Activated CD4-positive, alpha-beta T cell treated with anti-CD3 and anti-CD28 coated beads for 1 hour (primary cell): ENCODE data around the gene FOXP1.
"Not testable (repeated sequence)": the region's sequence is repeated elsewhere in the genome, so short reads cannot be mapped to it uniquely, and the experiment has no call there.

Experiments used
- DNase-seq: peaks from one replicate; pipeline ENCODE4 v3.0.0-alpha.2; 2020

Gene FOXP1

DNA sequence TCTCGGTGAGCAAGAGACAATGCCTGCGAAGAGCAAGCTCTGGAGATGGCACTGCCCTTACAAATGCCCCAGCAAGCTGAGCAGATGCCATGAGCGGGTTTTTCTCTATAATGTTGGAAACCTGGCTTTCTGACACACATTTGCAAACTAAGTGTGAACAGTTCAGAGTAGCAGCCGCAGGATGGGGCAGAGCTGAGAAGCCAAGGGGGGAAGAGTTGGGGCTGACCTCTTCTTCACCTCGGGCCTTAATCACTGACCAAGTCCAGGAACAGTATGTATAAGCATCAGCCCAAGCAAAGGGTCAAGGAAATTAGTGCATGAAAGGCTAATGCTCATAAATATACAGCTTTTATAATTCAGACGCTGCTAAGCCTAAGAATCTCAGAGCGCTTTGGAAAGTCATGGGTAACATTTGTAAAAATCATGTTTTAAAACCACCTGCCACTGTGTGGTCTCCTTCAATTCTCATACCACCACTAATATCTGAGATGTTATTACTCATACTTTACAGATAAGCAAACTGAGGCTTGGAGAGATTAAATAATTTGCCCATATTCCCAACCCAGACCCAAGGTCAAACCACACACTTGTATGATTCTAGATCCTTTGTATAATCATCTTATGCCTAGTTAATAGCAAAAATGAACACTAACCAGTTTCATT is 603.4 kb downstream of the FOXP1 start:
- no peak for DNase-seq

DNA sequence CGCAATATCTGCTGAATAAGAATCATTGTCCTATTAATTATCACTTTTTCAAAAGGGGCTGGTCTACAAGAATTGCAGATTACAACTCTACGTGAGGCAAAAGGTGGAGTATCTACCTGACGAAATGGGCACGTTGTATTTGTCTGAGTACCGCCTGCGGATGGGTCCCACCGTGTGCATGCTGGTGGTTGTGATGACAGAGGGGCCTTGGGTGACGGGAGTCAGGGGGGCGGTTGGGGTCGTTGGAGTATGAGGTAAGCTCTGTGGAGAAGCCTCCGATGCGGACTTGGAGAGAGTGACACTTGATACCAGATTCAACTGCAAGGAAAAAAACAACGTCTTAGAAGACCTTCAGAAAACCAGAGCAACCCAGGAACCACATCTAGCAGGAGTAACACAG is 605.8 kb downstream of the FOXP1 start:
- DNase-seq, result no peak

DNA sequence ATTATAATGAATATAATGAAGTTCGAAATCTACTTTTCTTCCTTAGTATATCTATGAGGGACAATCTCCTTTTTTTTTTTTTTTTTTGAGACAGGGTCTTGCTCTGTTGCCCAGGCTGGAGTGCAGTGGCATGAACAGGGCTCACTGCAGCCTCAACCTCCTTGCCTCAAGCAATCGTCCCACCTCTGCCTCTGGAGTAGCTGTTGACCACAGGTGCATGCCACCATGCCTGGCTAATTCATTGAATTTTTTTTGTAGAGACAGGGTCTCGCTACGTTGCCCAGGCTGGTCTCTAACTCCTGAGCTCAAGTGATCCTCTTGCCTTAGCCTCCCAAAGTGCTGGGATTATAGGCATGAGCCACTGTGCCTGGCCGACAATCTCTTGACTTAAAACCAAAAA is 607.5 kb downstream of the FOXP1 start:
- not testable (repeated sequence) for DNase-seq

DNA sequence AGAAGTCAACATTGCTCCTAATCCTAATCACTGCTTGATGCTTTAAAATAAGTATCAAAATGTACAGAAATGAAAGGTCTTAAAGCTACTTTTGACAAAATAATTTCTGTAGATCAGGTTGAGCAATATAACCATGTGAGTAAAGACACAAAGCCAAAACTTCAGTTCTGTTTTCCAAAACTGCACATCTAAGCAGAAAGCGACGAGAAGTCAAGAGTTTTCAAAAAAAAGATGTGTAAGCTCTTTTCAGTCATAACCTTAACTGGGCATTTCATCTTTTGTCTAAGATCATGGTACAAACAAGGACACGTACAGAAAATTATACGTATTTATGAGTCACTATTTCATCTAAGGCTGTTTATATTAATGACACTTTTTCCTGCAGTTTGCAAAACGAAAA is 608.8 kb downstream of the FOXP1 start:
- no peak for DNase-seq

DNA sequence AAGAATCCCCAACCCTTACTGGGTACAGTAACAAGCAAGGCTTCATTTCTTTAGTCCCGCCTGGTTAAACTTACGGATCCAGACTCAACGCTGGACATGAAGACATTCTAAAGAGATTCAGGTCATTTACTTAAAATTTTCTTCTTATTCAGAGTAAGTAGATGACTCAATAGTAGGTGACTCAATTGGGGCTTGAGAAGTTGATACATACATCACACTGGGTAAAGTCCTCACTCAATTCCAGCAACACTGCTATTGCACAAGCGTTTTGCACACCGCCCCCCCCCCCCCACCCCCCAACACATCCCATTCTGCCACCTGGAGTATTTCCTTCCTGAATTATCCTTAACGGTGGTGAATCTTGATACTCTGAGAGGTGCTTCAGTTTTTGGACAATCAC is 610.0 kb downstream of the FOXP1 start:
- DNase-seq, result no peak

DNA sequence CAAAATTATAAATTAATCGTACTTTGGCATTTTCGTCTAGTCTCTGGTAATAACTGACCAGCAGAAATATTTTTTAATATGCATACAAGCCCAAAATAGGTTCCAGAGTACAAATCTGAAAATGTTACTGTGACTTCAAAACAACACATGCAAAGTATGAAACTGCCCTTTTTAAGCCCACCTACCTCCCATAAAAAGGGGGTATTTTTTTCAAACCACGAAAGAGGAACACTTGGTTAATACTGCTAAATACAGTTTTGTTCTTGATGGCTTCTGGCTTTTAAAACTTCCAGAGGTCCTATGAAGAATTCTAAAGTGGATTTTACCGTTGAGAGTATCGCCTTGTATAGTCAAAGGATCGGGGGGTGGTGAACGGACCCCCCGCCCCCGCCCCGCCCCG is 610.7 kb downstream of the FOXP1 start:
- DNase-seq, result no peak

DNA sequence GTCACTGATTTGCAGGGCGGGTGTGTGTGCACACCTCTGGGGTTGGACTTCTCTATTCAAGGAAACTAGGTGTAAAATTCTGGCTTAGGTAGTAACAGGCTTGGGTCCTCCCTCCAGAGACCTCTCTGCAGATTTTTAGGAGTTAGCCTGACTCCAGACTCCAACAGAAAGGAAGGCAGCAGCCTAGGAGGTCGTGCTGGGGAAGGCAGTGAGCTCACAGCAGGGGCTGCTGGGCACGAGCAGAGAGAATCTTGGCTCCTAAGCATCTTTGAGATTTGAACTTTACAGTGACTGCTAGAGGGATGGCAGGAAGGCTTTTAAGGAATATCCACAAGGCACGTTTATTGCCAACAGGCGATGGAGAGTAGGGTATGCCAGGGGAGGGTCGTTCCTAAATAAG is 612.6 kb downstream of the FOXP1 start:
- no peak for DNase-seq

DNA sequence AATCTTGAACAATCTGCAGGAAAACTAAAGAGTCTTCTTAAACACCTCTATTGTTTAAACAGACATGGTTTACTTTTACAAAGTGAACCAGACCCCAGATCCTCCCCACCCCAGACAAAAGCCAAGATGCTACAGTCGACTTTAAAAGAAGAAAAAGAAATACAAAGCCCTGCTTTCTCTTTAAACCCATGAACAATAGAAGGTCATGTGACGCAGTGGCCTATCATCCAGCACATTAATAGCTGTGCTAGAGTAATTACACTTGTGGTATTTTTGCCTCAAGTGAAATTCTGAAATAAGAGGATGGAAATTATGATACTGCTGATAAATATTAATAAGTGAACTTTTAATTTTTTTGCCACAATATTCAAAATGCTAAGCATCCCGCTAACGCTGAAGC is 613.4 kb downstream of the FOXP1 start:
- no peak for DNase-seq

DNA sequence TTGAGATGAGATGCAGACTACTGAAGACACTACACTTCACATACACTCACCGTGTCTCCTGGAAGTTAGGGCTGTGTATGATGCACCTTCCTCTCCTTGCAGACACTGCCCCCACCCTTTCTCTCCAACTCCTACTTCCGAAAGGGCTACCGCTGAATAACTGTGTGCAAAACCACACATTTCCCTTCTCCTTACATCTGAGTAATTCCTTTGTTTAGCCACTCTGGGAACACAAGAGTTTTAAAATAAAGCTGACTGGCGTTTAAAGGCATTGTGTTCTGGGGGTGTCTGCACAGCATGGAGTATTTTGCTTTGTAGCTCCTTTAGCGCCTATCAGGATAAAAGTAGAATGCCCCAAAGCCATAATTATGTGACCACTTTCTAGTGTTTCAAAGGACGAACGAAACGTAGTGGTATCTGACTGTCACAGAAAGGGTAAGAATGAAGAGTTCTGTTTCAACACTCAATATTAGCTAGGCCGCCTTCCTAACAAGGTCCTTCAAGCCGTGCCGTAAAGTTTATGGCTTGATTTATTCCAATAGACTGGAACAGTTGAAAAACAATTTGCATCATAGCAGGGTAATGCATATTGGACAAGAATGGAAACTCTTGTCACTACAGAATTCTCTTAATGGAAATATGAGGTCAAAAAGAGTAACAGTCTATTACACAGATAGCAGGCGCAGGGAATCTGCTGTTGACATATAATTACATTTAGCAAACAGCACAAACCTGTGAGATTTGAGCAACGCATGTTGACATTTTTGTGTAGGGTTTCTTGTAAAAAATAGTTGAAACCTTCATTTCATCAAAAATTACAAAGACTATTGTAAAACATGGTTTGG is 619.9 kb downstream of the FOXP1 start:
- no peak for DNase-seq

DNA sequence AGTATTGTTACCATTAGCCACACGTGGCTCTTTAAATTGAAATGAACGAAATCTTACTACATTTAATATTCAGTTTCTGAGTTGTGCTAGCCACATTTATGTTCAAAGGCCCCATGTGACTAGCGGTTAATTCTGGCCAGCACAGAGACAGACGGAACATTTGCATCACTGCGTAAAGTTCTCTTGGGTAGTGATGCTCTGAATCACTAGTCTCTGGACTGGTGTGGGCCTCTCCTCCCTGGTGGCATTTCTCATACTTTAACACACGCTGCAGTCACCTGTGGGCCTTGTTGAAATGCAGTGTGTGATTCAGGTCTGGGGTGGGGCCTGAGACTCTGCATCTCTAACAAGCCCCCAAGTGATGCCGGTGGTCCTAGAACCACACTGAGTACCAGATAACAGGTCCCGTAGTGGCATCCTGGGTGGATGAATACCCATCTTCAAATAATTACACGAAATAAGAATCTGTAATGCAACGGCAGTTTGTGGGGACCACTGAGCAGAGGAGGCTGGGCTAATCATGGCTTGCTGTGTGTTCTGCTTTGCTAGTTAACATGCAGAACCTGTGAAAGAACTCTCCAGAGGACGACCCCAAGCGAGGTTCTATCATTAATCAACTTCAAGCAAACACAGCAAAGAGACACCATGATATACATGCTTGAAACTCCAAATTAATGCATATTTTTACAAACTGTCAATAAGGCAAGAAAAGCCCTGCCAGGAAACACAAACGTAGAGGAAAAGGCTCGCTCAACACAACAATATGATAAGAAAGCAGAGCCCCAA is 623.8 kb downstream of the FOXP1 start:
- no peak for DNase-seq

DNA sequence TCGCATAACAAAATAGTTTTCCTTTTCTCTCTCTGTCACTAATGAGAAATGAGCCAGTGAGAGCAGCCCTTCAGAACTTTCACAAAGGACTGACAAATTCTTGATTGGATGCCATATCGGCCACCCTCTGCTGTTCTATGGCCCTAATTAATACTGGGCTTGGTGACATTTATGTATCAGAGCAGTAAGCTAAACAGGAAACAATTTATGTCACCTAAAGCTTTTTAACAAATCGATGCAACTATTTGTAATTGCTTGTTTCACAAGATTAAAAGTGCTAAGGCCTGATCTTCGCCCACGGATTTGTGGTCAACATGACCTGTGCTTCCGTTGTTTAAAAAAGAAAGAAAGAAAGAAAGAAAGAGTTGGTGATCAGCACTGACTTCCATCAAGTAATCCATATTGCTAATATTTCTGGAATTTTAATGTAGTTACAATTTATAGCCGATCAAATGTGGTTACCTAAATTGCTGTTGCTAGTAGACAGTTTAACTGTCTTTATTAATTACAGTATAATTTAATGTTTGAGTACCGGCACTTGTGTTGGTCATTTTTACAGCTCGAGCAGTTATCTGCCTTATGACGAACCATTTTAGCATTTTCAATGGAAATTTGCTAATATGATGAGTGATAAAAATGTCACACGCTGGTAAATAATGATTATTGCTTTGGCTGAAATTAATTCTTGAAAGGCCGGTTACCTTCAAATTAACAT is 631.3 kb downstream of the FOXP1 start:
- no peak for DNase-seq

DNA sequence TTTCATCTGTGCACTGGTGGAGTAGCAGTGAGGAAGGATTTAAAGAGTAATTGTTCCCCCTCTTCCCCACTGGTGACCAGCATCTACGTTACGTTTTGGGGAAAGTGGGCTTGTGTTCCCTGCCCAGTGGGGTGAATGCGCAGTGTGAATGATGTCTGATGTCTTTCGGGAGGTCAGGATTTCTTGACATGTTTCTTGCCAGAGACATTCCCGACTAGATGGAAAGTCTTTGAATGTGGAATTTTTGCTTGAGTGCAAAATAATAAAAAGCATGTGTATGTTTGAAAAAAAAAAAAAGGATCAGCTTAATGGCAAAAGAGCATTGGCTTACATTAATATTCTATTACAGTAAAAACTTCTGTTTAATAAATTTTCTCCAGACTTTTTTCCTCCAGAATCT is 632.2 kb downstream of the FOXP1 start:
- no peak for DNase-seq

DNA sequence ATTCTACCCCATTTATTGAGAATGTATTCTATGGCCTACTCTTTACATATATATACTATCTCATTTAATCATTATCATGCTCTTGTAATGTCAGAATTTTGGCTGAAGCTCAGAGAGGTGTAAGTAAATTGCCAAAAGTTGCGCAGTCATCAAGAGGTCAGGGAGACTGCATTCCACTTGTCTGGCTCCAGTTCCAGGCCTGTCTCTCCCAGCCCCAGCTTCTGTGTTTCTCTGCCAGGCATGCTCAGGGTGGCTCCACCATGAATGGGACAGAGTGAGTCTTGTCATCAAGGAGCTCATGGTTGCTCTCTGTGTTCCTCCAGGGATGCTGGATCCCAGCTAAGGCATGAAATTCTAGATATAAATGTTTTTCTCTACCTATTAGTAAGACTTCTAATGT is 635.9 kb downstream of the FOXP1 start:
- DNase-seq, result no peak

DNA sequence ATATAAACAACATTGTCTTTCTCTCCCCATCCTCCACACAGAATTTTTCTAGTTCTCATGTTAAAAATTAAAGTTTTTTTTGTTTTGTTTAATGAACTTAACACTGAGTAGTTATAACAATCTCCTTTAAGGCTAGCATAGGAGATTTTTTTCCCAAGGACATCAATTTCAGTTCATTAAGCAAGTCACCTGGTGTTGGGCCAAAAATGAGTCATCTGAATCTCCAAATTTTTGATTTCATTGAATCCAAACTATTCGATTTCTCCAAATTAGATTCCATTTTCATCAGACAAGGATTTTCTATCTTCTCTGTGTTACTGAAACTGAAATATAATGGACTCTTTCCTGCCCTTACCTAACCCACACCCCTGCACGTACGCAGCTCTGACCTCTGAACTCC is 639.6 kb downstream of the FOXP1 start:
- no peak for DNase-seq

DNA sequence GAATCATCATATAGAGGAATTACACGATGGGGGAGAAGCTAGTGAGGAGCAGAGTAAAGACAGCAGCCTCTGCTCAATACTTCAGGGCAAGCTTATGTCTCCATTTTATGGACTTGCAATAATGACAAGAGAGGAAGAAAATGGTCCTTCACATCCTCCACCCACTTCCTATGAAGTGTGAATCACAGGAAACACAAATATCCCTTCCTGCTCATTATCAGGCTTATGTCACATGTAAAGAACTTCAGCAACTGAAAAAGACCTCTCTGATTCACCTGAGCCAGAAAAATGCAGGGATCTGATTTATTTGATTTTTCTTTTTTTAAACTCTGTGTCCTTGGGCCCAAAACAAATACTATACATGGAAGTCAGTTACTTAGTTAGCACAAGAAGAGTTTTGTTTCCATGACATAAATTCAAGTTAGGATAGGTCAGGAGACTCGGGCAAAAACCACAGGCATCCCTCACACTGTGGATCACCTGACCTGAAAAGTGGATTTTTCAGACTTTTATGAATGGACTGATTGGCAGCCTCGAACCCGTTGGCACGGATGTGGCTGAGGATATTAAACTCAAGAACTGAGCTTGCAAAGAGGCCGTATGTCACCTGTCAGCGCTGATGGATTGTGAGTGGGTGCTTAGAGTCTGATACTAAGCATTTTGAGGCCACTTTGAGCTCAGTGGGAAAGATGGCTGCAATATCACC is 650.3 kb downstream of the FOXP1 start:
- no peak for DNase-seq

DNA sequence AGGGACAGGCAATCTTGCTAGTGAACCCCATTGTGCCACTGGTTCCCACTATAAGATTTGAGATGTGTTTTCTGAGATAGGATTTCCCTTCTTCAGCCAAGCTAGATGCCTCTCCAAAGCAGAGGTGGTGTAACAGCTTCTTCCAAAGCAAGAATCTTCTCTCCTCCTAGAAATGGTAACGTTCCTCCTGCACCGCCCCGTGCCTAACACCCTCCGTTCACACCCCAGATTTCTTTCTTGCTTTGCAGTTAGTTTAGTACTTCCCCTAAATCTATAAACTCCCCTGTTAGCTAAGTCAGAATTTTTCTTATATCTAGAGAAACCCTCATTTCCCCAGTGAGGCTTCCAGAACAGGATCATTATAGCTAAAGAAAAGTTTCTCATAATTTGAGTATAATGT is 653.5 kb downstream of the FOXP1 start:
- DNase-seq, result no peak

DNA sequence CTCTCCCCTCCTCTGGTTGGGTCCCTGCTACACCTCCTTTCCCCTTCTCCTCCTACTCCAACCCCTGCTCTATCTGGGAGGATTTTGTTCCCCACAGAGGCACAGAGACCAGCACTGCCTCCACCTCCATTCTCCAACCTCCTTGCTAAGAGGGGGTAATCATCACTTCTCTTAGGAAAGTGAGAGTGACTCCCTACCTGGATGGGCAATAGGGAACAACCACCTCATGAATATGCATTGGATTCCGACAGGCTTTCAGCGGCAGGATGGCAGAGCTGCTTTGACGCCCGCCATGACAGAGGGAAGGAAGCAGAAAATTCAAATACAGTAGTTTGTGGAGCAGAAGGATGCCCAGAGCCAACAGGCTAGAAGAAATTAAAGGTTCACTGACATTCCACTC is 656.3 kb downstream of the FOXP1 start:
- no peak for DNase-seq

DNA sequence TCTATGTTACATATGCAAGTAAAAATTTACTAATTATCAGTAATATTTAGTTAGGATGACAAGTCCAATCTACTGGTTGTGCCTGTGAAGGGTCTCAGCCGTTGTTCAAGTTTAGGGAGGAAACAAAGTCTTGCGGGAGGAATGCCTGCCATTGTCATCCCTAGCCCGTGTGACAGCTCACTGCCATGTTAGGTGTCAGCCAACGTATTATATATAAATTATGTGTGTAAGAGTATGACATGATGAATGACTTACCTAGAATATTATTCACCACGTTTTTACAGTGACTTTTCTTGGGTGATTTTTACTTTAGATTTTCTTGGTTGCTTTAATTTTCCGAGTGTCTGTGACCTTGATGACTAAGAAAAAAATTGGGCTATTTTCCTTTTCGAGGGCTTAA is 656.7 kb downstream of the FOXP1 start:
- DNase-seq, result no peak

DNA sequence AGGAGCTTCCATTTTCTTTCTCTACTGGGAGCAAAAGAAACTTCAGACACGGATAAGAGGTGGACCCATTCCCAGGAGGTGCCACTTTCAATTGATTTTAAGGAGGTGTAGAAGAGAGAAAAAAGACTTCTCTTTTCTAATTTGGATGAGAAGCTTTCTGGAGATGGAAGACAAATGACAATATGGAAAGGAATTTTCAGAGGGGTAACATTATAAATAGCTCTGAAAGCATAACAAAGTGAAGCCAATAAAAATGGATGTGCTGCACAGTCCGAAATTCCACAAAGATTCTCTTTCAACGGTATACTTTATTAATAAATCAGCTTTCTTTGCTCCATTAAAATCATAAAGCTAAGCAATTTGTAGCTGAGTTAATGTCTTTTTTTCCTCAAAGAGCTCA is 663.9 kb downstream of the FOXP1 start:
- no peak for DNase-seq

DNA sequence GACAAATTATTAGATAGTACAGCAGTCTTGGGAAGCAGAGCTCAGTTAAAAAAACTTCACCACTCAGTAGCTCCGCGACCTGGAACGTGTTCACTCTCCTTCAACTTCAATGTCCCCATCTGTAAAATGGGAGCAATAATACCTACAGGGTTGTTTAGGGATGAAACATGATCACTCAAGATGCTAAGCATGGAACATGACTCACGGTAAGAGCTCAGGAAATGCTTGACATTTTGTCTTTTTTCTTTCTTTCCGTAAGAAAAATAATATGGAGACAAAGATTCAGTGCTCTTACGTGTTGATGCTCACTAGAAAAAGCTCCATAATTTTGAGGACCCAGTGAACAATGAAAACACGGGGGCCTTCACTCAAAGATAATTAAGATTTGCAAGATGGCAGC is 664.4 kb downstream of the FOXP1 start:
- DNase-seq, result no peak

DNA sequence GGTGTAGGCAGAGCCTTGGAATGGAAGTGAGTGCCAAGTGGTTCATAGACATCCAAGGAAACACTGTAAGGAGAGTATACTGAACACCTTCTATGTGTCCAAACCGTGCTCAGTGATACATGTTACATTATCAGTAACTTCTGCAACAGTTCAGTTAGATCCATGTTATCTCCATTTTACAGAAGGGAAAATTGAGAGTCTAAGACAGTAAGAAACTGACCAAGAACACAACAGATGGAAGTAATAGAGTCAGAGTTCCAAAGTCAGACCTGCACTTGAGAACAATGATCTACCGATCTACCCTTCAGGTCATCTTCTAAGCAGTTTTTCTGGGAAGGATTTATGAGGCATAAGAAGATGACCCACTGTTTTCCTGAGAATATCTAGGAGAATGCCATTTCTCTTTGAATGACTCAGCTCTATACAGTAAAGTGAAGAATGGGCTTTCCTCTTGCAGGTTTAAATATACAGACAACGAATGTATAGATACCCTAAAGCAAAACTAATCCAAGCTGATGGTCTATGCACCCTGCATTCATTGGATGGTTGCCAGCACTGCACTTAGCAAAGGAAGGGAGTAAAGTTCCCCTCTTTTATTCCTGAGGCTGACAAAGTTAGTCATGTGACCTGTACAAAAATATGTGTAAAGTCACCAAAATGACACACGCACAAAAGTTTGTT is 667.0 kb downstream of the FOXP1 start:
- no peak for DNase-seq

DNA sequence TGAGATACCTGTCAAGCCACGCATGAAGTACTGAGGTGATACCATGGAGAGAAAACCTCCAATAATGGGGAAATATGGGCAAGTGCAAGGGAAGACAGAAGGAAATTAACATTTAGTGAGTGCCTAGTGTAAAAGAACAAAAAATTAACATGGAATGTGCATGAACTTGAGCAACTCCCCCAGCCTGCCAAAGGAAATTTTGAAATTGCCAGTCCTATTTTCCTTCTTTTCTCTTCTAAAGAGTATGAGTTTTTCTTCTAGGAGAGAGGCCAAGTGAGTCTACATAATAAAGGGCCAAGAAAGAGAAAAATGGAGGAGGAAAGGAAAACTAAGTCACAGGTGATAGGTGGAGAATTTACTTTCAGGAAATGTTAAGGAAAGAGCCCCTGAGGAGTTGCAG is 668.7 kb downstream of the FOXP1 start:
- no peak for DNase-seq
